SIG-M5 (cell line): Measurements from ENCODE around the gene SCNN1A.

Source experiments
- DNase-seq: peaks from one replicate; lab custom pipeline; 2025; lab: John Stamatoyannopoulos, UW

SCNN1A gene

DNA sequence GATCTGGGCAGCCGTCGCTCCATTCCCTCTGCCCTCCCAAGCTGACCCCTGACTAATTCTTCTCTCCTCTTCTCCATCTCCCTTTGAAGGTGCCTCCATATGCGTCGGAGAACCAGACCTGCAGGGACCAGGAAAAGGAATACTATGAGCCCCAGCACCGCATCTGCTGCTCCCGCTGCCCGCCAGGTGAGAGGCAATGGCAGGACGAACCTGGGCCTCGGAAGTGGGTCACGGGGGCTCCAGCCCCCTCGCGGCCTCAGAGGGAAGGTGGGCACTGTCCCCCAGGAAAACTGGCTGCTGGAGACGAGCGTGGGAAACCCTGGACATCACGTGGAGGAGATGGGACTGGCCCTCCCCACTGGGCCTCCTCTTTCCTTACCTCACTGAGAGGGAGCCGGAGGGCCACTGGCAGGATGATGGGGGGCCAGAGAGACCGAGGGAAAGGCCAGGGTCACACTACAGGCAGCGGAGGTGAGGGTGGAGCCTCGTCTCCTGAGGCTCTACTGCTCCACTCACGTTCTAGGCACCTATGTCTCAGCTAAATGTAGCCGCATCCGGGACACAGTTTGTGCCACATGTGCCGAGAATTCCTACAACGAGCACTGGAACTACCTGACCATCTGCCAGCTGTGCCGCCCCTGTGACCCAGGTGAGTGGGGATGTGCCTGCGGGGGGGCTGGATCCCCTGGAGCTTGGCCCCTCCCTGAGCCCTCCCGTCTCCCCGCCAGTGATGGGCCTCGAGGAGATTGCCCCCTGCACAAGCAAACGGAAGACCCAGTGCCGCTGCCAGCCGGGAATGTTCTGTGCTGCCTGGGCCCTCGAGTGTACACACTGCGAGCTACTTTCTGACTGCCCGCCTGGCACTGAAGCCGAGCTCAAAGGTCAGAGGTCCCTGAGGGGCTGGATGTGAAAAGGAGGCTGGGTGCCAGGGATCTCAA, 9.4 kb upstream of the SCNN1A start:
- DNase-seq = no peak

- no peak for DNase-seq
Measured at GRCh38 chr12:6383572-6384498, 8.5 kb upstream of the SCNN1A start, which contains the start of gene LTBR. Gene LTBR (plus strand): TSS chr12:6384162. CDS start chr12:6384359, 197 bp downstream.

DNA sequence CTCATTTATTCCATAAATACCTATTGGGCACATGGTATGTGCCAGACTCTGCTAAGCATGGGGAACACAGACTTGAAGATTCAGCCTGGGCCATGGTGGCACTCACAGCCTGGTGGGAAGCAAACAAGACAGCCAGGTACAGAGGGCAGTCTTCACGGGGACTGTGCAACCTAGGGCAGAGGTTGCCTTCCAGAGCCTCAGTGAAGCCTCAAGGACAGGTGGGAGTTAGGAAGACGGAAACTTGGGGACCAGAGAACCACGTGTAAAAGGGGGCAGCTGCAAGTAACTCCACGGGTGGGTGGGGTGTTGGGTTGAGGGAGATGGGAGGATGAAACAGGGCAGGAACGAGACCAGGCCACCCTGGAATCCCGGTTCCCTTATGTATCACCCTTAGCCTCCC, 7.6 kb upstream of the SCNN1A start:
- no peak for DNase-seq

GRCh38 chr12:6382371-6382770, 7.0 kb upstream of the SCNN1A start:
- no peak for DNase-seq

DNA sequence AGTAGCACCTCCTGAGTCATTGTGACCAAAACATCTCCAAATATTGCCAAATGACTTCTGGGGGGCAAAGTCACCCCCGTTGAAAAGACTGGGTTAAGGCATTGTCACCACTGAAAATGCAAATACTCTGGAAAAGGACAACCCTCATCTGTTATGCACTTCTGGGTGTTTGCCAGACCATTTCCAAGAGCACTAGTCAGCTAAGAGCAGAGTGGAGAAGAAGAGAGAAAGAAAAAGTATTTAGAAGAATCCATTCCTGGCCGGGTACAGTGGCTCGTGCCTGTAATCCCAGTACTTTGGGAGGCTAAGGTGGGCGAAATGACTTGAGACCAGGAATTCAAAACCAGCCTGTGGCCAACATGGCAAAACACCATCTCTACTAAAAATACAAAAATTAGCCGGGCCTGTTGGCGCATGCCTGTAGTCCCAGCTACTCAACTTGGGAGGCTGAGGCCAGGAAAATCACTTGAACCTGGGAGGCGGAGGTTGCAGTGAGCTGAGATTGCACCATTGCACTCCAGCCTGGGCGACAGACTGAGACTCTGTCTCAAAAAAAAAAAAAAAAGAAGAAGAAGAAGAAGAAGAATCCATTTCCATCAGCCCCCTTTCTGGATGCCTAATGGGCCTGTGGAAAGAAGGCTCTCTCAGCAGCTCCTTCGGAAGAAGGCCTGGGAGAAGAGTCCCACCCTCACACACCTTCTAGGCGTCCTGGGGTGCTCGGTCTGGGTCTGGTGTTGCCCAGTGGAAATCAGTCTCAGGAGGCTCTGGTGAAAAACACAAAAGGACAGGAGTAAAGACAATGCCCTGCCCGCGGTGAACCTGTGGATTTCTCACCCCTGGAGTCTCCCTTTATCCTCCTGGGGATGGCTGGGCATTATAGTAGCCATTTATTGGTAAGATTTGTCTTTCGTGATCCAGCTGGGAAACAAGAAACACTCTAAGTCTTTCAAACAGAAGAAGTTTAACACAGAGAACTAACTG, 5.1 kb upstream of the SCNN1A start:
- no peak for DNase-seq

DNA sequence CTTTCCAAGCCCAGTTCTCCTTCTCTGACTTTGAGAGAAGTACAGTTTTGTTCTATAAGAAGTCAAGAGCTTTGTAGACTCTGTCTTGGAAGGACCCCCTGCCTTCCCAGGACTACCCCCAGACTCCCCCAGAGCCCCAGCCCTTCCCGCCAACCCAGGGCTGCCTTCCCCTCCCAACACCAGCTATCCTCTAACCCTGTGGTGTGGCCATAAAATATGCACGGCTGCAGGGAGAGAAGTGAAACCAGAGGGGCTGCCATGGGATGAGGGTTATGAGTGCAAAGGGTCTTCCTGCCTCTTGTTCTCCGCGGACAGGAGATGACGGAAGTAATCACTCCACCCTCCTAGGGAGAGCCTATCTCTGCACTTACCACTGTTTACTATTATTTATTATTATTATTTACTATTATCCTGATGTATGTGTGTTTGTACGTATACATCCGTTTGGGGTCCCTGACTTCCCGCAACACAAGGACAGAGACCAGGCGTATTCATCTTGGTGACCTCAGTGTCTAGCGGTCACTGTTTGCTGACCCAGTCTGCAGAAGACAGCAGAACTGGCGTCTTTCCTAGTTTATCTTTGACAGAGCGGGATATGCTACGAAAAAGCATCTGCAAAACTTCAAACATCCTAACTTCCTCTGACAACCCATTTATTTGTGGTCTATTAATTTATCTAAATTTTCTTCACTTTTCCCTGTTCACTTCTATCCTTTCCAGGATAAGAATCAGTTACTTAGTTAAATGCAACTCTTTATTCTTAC, 3.5 kb upstream of the SCNN1A start:
- DNase-seq = no peak

- no peak for DNase-seq
Measured at GRCh38 chr12:6377667-6377994, 2.3 kb upstream of the SCNN1A start.

GRCh38 chr12:6376870-6377666, 1.7 kb upstream of the SCNN1A start:
- no peak for DNase-seq

DNA sequence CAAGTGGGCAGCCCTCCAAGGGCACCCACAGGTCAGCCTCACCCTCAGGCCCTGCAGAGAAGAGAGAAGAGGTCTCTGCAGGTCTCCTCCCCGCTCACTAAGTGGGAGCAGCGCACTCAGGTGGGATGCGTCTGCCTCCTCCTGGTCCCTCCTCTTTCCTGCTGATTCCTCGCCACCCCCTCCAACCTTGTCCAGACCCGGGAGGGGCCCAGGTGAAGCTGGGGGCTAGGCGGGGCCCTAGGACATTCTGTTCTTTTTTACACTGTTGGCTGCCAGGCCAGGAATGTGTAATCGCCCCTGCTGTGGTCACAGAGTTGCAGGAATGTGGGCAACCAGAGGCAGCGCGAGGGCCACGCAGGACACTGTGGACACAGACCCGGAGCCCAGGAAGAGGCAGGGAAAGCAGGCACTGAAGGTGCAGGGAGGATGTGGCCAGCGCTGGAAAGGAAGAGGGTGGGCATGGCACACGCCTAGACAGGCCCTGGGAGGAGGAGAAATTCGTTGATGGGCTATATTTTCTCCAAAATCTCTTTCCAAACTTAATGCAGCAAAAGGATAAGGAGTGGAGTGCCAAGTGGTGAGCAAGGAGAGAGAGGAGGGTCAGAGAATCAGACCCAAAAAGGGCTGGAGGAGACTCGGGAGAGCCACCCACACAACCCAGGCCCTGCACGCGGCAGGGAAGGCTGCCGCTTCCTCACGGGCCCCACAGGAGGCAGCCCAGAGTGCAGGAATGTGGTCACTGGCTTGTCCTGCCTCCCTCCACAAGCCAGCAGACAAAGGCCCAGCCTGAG, 911 bp upstream of the SCNN1A start:
- no peak for DNase-seq

GRCh38 chr12:6374786-6375160, 590 bp downstream of the SCNN1A start:
- DNase-seq = no peak

DNA sequence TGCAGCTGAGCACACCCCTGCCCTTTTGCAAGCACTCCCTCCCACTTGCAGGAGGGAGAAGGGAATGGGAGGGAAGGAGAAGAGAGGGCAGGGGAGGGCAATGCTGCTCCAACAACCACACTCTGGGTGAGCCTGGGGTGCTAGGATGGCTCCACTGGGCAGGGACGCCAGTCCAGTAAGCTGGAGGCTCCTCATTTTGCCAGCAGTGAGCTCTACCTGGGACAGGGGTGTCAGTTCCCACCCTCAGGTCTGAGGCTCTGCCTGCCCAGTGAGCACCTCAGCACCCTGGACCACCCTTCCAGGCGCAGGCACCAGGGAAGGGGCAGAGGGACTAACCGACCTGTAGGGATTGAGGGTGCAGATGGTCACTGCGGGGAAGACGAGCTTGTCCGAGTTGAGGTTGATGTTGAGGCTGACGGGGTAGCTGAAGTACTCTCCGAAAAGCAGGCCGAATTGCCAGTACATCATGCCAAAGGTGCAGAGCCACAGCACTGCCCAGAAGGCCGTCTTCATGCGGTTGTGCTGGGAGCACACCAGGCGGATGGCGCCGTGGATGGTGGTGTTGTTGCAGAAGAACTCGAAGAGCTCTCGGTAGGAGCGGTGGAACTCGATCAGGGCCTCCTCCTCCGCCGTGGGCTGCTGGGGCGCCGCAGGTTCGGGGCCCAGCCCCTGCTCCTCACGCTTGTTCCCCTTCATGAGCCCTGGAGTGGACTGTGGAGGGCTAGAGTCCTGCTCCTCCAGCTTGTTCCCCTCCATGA, 1.2 kb downstream of the SCNN1A start:
- DNase-seq = no peak

GRCh38 chr12:6373022-6373787, 2.2 kb downstream of the SCNN1A start:
- DNase-seq = no peak

DNA sequence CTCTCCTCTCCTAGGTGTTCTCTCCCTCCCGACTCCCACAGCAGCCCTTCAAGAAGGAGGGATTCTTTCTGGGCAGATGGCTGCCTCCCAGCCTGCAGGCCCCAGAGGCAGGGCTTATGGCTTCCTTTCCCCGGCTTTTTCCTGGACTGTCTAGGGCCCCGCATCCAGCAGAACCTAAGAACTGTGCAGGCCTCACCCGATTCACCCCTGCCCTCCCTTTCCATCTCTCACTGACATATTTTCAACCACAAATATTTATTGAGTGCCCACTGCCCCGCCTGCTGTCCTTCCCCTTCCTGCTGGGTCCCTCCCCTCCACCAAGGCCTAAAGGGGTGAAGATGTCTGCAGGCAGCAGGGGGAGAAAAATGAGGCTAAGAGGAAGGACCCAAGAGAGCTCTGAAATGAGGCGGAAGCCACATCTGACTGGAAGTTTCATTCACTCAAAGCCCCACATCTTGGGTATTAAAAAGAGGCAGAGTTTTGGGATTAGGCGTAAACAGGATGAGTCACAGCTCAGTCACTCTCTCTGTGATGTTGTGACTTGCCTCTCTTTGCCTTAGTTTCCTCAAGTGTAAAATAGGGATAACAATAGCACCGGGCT, 2.9 kb downstream of the SCNN1A start:
- no peak for DNase-seq

GRCh38 chr12:6370994-6371754, 4.2 kb downstream of the SCNN1A start:
- DNase-seq = no peak

DNA sequence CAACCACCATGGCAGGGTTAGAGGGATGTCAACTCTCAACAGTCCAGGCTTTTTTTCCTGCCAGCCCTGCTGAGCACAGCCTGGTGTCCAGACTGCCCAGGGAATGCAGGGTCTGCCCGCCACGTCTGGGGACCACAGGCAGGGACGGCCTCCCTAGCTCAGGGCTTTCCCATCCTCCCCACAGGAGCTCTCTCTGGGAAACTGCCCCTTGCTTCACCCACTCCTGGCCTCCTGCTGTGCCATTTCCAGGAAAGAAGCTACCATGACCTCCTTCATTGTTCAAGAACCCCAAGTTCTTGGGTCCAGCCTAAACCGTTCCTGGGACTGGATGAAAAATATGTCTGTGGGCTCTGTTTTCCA, 4.8 kb downstream of the SCNN1A start:
- DNase-seq = no peak

DNA sequence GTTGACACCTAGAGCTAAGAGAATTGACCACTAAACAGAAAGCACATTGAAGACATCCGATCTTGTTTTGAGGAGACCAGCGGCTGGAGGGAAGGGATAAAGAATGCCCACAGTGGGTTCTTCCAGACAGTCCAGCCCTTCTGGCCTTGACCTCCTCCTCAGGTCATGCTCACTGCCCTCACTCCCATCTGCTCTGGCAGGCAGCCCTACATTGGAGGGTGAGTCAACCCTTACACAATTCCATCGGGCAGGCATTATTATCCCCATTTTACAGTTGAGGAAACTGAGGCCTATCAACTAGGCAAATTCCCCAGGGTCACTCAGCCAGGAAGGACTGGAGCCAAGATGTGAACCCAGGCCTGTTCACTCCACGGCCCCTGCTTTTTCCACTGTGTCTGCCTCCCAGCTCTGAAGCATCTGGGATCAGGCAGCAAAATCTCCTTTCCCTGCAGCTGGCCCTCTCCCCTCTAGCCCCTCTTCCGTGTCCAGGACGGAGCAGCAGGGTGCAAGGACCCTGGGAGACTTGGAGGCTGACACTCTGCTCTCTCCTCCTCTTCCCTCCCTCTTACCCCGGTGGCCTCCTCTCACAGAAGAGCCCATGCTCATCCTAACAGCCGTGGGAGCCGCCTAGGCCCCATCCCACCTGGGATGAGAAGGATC, 5.3 kb downstream of the SCNN1A start:
- DNase-seq = no peak
